OCI-LY1 (cell line): ENCODE data around the gene NEURL2.

Experiments
- EZH2 ChIP-seq: fragments of 200-600 bp; sonication (generic), shearing (Covaris generic); IDR thresholded peaks from 2 replicates; pipeline ENCODE4 v1.8.0; 2017; ENCODE audit warnings: borderline replicate concordance, mixed run types, mild to moderate bottlenecking, antibody characterized with exemption, low read length, moderate library complexity, mixed read lengths
- TF ChIP-seq, protein P1 (sequence below): fragments of 200-600 bp; sonication (generic), shearing (Covaris generic); IDR thresholded peaks from 2 replicates; pipeline ENCODE4 v1.5.1; 2017; ENCODE audit warnings: mild to moderate bottlenecking, antibody characterized with exemption, low read length, moderate library complexity, mixed read lengths

DNA sequence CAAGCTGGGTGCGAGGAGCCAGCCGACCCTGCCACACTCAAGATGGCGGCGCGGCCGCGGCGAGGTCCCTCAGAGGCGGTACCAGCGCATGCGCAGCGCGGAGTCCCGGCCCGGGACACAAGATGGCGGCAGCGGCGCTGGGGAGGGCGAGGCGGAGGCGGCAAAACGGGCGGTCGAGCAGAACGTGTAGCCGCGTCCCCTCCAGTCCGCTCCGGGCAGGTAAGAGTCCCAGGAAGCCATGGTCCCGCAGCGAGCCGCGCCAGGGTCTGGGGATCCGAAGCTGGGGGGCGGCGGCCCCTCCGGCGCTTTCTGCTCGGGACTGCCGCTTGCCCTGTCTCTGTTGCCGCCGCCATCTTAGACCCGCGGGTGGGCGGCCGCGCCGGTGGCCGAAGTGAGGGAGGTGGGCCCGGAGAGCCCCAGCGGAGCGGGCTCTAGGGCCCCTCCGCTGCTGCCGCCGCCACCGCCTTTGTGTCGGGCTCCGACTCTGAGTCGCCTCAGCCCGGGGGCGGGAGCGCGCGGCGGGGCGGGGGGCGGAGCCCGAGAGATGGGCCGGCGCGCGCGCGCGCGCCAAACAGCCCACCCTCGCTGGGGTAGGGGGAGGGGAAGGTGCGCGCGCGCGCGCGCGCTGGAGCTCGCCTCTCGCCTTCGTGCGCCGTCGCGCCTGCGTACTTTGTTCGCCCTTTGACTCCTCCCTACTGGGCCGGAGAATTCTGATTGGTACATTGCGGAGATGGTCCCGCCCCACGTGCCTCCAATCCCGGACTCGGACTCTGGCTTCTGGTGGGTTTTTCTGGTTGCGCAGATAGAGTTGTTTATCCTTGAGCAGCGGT is 43.8 kb upstream of the NEURL2 start, which contains the start of gene PCIF1:
- no peak for TF ChIP-seq EZH2
- TF ChIP-seq, protein P1, sequence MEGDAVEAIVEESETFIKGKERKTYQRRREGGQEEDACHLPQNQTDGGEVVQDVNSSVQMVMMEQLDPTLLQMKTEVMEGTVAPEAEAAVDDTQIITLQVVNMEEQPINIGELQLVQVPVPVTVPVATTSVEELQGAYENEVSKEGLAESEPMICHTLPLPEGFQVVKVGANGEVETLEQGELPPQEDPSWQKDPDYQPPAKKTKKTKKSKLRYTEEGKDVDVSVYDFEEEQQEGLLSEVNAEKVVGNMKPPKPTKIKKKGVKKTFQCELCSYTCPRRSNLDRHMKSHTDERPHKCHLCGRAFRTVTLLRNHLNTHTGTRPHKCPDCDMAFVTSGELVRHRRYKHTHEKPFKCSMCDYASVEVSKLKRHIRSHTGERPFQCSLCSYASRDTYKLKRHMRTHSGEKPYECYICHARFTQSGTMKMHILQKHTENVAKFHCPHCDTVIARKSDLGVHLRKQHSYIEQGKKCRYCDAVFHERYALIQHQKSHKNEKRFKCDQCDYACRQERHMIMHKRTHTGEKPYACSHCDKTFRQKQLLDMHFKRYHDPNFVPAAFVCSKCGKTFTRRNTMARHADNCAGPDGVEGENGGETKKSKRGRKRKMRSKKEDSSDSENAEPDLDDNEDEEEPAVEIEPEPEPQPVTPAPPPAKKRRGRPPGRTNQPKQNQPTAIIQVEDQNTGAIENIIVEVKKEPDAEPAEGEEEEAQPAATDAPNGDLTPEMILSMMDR, result no peak
